ENCODE data around the gene MRPL52.

DNA sequence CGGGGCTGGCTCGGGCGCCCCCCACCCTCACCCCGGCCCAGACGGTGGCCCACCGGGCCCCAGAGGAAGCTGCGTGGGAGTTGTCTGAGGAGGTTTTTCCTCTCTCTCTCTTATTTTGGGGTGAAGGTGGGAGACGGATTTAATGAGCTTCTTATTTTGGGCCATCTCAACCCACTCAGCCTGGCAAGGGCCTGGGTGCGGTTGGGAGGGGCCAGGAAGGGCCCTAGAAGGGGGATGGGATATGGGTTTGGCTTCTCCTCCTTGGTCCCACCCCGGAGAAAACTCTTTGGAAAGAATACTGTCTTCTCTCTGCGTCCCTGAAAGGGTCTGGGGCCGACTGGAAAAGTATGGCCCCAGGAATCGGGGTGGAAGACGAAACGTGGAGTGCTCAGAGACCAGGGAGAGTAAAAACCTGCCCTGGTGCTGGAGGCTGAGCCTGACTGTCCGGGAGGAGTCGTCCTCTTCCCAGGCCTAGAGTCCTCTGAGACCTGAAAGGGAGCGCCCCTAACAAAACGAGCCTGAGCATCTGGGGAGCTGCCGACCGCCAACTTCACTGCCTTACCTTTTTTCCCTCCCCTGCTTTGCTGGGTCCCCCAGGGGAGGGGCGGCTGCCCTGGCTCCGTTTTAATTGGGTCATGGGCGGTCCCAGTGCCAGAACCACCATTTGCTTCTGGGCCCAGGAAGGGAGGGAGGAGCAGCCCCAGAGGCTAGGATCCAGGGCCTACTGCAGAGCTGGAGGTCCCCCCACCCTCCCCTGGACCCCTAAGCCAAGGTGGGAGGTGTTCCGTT, 8.3 kb downstream of the MRPL52 start:
- TF ChIP-seq, protein P1, sequence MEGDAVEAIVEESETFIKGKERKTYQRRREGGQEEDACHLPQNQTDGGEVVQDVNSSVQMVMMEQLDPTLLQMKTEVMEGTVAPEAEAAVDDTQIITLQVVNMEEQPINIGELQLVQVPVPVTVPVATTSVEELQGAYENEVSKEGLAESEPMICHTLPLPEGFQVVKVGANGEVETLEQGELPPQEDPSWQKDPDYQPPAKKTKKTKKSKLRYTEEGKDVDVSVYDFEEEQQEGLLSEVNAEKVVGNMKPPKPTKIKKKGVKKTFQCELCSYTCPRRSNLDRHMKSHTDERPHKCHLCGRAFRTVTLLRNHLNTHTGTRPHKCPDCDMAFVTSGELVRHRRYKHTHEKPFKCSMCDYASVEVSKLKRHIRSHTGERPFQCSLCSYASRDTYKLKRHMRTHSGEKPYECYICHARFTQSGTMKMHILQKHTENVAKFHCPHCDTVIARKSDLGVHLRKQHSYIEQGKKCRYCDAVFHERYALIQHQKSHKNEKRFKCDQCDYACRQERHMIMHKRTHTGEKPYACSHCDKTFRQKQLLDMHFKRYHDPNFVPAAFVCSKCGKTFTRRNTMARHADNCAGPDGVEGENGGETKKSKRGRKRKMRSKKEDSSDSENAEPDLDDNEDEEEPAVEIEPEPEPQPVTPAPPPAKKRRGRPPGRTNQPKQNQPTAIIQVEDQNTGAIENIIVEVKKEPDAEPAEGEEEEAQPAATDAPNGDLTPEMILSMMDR (IDR thresholded peaks at IDR 0.05), result no peak
- no peak for TF ChIP-seq POLR2A (IDR thresholded peaks at IDR 0.05)

Measured in Peyer's patch (tissue), 4 donors.